Fibroblast of lung (primary cell): ENCODE data around the gene AKR1A1. TPM values are rescaled to one million over a fixed set of nuclear protein-coding genes. Genes with fewer than 3 reads are reported as not detected.
"Not testable (repeated sequence)": the region's sequence is repeated elsewhere in the genome, so short reads cannot be mapped to it uniquely, and the experiment has no call there.

Experiments used
- DNase-seq, 2 donors: peaks; one replicate each; pipeline versions ENCODE4 v3.0.0 to v3.0.0-alpha.2; 2010; ENCODE audit warnings: low read depth in 2 of 2
- H2AFZ ChIP-seq: 2 replicates; pipeline ENCODE4 v1.5.1; 2012; ENCODE audit warnings: low read length, control low read depth, inconsistent platforms
- H3K27ac ChIP-seq: 2 replicates; pipeline ENCODE4 v1.5.1; 2011; ENCODE audit warnings: low read length, control low read depth; ENCODE audit not compliant: insufficient read depth
- H3K27me3 ChIP-seq: 2 replicates; pipeline ENCODE4 v1.5.1; 2011; ENCODE audit warnings: mild to moderate bottlenecking, low read length; ENCODE audit not compliant: control insufficient read depth, insufficient read depth
- H3K36me3 ChIP-seq: 2 replicates; pipeline ENCODE4 v1.5.1; 2011; ENCODE audit warnings: low read length; ENCODE audit not compliant: control insufficient read depth, insufficient read depth
- H3K4me1 ChIP-seq: 2 replicates; pipeline ENCODE4 v1.5.1; 2011; ENCODE audit warnings: low read length; ENCODE audit not compliant: control insufficient read depth, insufficient read depth; ENCODE audit errors: extremely low read depth
- H3K4me2 ChIP-seq: 2 replicates; pipeline ENCODE4 v1.5.1; 2011; ENCODE audit warnings: low read length, control low read depth; ENCODE audit not compliant: insufficient read depth; ENCODE audit errors: extremely low read depth
- H3K4me3 ChIP-seq, 4 experiments: fragments of 200-600 bp in 1 of 4; sonication (generic) in 1 of 4; replicated peaks in 1 of 4; 2 replicates each; pipeline ENCODE4 v1.5.1; 2011 to 2016; ENCODE audit warnings: low read length in 4 of 4, low read depth in 3 of 4, mild to moderate bottlenecking in 3 of 4, control low read depth in 2 of 4, inconsistent platforms in 1 of 4, mixed read lengths in 1 of 4; ENCODE audit not compliant: insufficient read depth in 1 of 4; ENCODE audit errors: control extremely low read depth in 1 of 4
- H3K79me2 ChIP-seq: 2 replicates; pipeline ENCODE4 v1.5.1; 2012; ENCODE audit warnings: mild to moderate bottlenecking, low read length, inconsistent platforms; ENCODE audit not compliant: control insufficient read depth, insufficient read depth
- H3K9ac ChIP-seq: 2 replicates; pipeline ENCODE4 v1.5.1; 2011; ENCODE audit warnings: mild to moderate bottlenecking, low read length, control low read depth; ENCODE audit not compliant: insufficient read depth
- H3K9me3 ChIP-seq: 2 replicates; pipeline ENCODE4 v1.5.1; 2012; ENCODE audit warnings: low read depth, low read length; ENCODE audit not compliant: control insufficient read depth, insufficient read depth
- H4K20me1 ChIP-seq: 2 replicates; pipeline ENCODE4 v1.5.1; 2011; ENCODE audit warnings: low read length; ENCODE audit not compliant: control insufficient read depth, insufficient read depth; ENCODE audit errors: extremely low read depth
- CTCF ChIP-seq, 2 donors: IDR thresholded peaks in 1 of 2; conservative IDR thresholded peaks in 1 of 2; 1 replicate in 1 of 2; 2 replicates in 1 of 2; pipeline ENCODE4 v1.5.1; 2011 to 2012; ENCODE audit warnings: low read length in 2 of 2, control low read depth in 1 of 2, inconsistent platforms in 1 of 2, low read depth in 1 of 2, mild to moderate bottlenecking in 1 of 2
- EZH2 ChIP-seq: IDR thresholded peaks from 2 replicates; pipeline ENCODE4 v1.5.1; 2012; ENCODE audit warnings: low read length, control low read depth, mild to moderate bottlenecking; ENCODE audit errors: missing control alignments
- polyA plus RNA-seq, 2 donors: library from polyadenylated mRNA; depleted of rRNA in 1 of 2; stranded (reverse) in 1 of 2; unstranded in 1 of 2; fragments of >200 nt; gene quantifications; 2 replicates each; pipeline ENCODE4 v1.2.1, GENCODE V29; 2011 to 2012; ENCODE audit warnings: missing spikeins in 1 of 2
- total RNA-seq: library from RNA; depleted of rRNA; stranded (reverse); fragments of >200 nt; gene quantifications from 2 replicates; pipeline ENCODE4 v1.2.1, GENCODE V29; 2014

Gene AKR1A1
- total and polyA plus RNA-seq, 2 donors (not counting 1 experiment from before 2014, with no cell fraction given), result 110 TPM

- no peak for TF ChIP-seq CTCF (conservative IDR thresholded peaks at IDR 0.05 in 1 of 2, IDR thresholded peaks at IDR 0.05 in 1 of 2; ENCODE audit: low read depth in 1 of 2, low read length in 2 of 2)
- no peak for TF ChIP-seq EZH2
- peaks cover 2% of the 10 kb centered on the region for H3K36me3 ChIP-seq
Measured at GRCh38 chr1:45594412-45594811, 43.8 kb downstream of the AKR1A1 start.

GRCh38 chr1:45596765-45597164, 46.1 kb downstream of the AKR1A1 start:
- not testable (repeated sequence) for H3K4me2 ChIP-seq, H3K4me3 ChIP-seq, H3K36me3 ChIP-seq, H2AFZ ChIP-seq, H4K20me1 ChIP-seq, H3K27me3 ChIP-seq, H3K27ac ChIP-seq, H3K9ac ChIP-seq, DNase-seq, H3K4me1 ChIP-seq, H3K9me3 ChIP-seq
- peaks cover 24% of the 10 kb centered on the region for H3K79me2 ChIP-seq

More at GRCh38 chr1:45594412-45594811, 43.8 kb downstream of the AKR1A1 start:
- no peak overlapping the region for H3K4me3 ChIP-seq
- no peaks in the 10 kb centered on the region for H3K27me3 ChIP-seq
- H3K9ac ChIP-seq, result no peak overlapping the region
- no peaks in the 10 kb centered on the region for H4K20me1 ChIP-seq
- H2AFZ ChIP-seq, result no peak overlapping the region
- H3K27ac ChIP-seq, result no peak overlapping the region
- peaks cover 40% of the 10 kb centered on the region for H3K79me2 ChIP-seq
- H3K4me2 ChIP-seq, result no peak overlapping the region
- no peak for DNase-seq
- H3K9me3 ChIP-seq, result no peaks in the 10 kb centered on the region
- H3K4me1 ChIP-seq, result no peaks in the 10 kb centered on the region

- DNase-seq, result no peak
- Histone ChIP-seq H3K9ac (no peak overlapping the region), H3K4me1 (no peaks in the 10 kb centered on the region), H3K27me3 (no peaks in the 10 kb centered on the region), H3K9me3 (no peaks in the 10 kb centered on the region), H3K4me2 (no peak overlapping the region), H3K4me3 (no peak overlapping the region), H3K36me3 (peaks cover 3% of the 10 kb centered on the region), H4K20me1 (no peaks in the 10 kb centered on the region), H2AFZ (no peak overlapping the region), H3K27ac (no peak overlapping the region), H3K79me2 (peaks cover 6% of the 10 kb centered on the region)
- TF ChIP-seq CTCF (conservative IDR thresholded peaks at IDR 0.05 in 1 of 2, IDR thresholded peaks at IDR 0.05 in 1 of 2; ENCODE audit: low read depth in 1 of 2, low read length in 2 of 2) (no peak), EZH2 (no peak)
Measured at GRCh38 chr1:45604239-45604638, 53.6 kb downstream of the AKR1A1 start.
